Ovary (tissue), 3 donors: ENCODE results near the gene MKI67.

Experiments
- POLR2A ChIP-seq: fragments of 450-650 bp; IDR thresholded peaks from one replicate; pipeline ENCODE4 v1.6.1; 2017; ENCODE audit warnings: antibody characterized with exemption, mild to moderate bottlenecking, moderate library complexity
- TF ChIP-seq, protein P1 (sequence below), 3 donors: fragments of 450-650 bp in 2 of 3; fragments of 200-600 bp in 1 of 3; IDR thresholded peaks; one replicate each; pipeline versions ENCODE4 v1.5.1 to v1.8.0; 2016 to 2022; ENCODE audit warnings: antibody characterized with exemption in 3 of 3, mild to moderate bottlenecking in 1 of 3
- donor health status: DM: no; HTN: no; CAD: no.

DNA sequence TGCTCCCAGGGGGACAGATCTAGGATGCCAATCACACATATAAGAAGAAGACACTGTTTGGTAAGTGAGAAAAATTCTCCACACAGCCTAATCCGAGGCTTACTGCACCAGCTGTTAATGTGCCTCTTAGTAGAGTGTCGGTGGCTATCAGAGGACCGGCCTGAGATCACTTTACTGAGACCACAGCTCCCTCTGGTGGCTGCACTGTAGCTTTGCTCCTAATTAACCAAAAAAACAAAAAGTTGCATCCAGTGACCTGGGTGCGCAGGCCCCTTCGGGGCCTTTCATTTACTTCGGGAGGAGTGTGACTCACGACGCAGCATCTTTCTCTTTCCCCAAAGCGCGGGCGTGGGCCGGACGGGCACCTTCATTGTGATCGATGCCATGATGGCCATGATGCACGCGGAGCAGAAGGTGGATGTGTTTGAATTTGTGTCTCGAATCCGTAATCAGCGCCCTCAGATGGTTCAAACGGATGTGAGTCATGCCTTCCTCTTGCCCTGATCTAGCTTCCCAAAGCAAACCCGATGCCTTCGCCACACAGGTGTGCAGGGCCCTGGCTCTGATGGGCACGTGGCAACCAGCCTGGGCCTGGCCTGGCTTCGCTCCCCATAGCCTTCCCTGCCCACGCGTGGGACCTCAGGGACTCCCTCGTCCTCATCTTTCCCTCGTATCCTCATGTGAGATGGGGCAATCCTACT lies 56.7 kb downstream of the MKI67 start:
- no peak for TF ChIP-seq POLR2A
- TF ChIP-seq, protein P1, sequence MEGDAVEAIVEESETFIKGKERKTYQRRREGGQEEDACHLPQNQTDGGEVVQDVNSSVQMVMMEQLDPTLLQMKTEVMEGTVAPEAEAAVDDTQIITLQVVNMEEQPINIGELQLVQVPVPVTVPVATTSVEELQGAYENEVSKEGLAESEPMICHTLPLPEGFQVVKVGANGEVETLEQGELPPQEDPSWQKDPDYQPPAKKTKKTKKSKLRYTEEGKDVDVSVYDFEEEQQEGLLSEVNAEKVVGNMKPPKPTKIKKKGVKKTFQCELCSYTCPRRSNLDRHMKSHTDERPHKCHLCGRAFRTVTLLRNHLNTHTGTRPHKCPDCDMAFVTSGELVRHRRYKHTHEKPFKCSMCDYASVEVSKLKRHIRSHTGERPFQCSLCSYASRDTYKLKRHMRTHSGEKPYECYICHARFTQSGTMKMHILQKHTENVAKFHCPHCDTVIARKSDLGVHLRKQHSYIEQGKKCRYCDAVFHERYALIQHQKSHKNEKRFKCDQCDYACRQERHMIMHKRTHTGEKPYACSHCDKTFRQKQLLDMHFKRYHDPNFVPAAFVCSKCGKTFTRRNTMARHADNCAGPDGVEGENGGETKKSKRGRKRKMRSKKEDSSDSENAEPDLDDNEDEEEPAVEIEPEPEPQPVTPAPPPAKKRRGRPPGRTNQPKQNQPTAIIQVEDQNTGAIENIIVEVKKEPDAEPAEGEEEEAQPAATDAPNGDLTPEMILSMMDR (IDR thresholded peaks at IDR 0.05): peak; percentile 49 to 59 (median 55)
